Keratinocyte (primary cell): ENCODE data around the gene FAM78A. TPM values are rescaled to one million over a fixed set of nuclear protein-coding genes. Genes with fewer than 3 reads are reported as not detected.

ENCODE experiments used
- DNase-seq: peaks from one replicate; pipeline ENCODE4 v3.0.0-alpha.2; 2011; ENCODE audit warnings: low read depth, missing footprints, low spot score
- FAIRE-seq: peaks from 2 replicates; lab custom pipeline; 2011; peaks lifted over from hg19 to GRCh38; lab: Jason Lieb, UNC
- H2AFZ ChIP-seq: 2 replicates; pipeline ENCODE4 v1.6.0; 2012; ENCODE audit warnings: low read length, control low read depth, inconsistent platforms; ENCODE audit not compliant: control insufficient read depth
- H3K27ac ChIP-seq: 2 replicates; pipeline ENCODE4 v1.5.1; 2011; ENCODE audit warnings: low read length; ENCODE audit not compliant: control insufficient read depth, insufficient read depth
- H3K27me3 ChIP-seq: 3 replicates; pipeline ENCODE4 v1.6.0; 2011; ENCODE audit warnings: low read length; ENCODE audit not compliant: control insufficient read depth, insufficient read depth; ENCODE audit errors: extremely low read depth
- H3K36me3 ChIP-seq, 2 experiments: 2 replicates in 1 of 2; 3 replicates in 1 of 2; pipeline ENCODE4 v1.5.1; 2011; ENCODE audit warnings: low read length in 2 of 2, mild to moderate bottlenecking in 1 of 2; ENCODE audit not compliant: control insufficient read depth in 2 of 2, insufficient read depth in 2 of 2; ENCODE audit errors: extremely low read depth in 1 of 2
- H3K4me1 ChIP-seq: 3 replicates; pipeline ENCODE4 v1.5.1; 2011; ENCODE audit warnings: low read length; ENCODE audit not compliant: control insufficient read depth, insufficient read depth; ENCODE audit errors: extremely low read depth
- H3K4me2 ChIP-seq: 3 replicates; pipeline ENCODE4 v1.6.0; 2011; ENCODE audit warnings: low read depth, low read length; ENCODE audit not compliant: control insufficient read depth, insufficient read depth; ENCODE audit errors: extremely low read depth
- H3K4me3 ChIP-seq, 3 experiments: fragments of 200-600 bp in 1 of 3; sonication (generic) in 1 of 3; 2 replicates in 2 of 3; 3 replicates in 1 of 3; pipeline ENCODE4 v1.5.1; 2011 to 2016; ENCODE audit warnings: low read length in 3 of 3, mild to moderate bottlenecking in 3 of 3, control low read depth in 2 of 3, inconsistent platforms in 1 of 3, low read depth in 1 of 3, mixed read lengths in 1 of 3, mixed run types in 1 of 3, moderate library complexity in 1 of 3; ENCODE audit not compliant: control insufficient read depth in 2 of 3, insufficient read depth in 2 of 3; ENCODE audit errors: extremely low read depth in 1 of 3
- H3K79me2 ChIP-seq: 2 replicates; pipeline ENCODE4 v1.6.0; 2012; ENCODE audit warnings: low read length; ENCODE audit not compliant: control insufficient read depth, insufficient read depth
- H3K9ac ChIP-seq: 3 replicates; pipeline ENCODE4 v1.6.0; 2011; ENCODE audit warnings: low read length; ENCODE audit not compliant: control insufficient read depth, insufficient read depth; ENCODE audit errors: extremely low read depth
- H3K9me1 ChIP-seq: 3 replicates; pipeline ENCODE4 v1.6.0; 2011; ENCODE audit warnings: low read length; ENCODE audit not compliant: control insufficient read depth, insufficient read depth; ENCODE audit errors: extremely low read depth
- H3K9me3 ChIP-seq: 2 replicates; pipeline ENCODE4 v1.5.1; 2012; ENCODE audit warnings: low read depth, low read length; ENCODE audit not compliant: control insufficient read depth
- H4K20me1 ChIP-seq: 3 replicates; pipeline ENCODE4 v1.6.0; 2011; ENCODE audit warnings: low read length; ENCODE audit not compliant: control insufficient read depth, insufficient read depth; ENCODE audit errors: extremely low read depth
- CTCF ChIP-seq, 3 experiments: IDR thresholded peaks in 1 of 3; conservative IDR thresholded peaks in 1 of 3; optimal IDR thresholded peaks in 1 of 3; 2 replicates in 2 of 3; 3 replicates in 1 of 3; pipeline versions ENCODE3 to v1.5.1; 2011; ENCODE audit warnings: low read length in 3 of 3, mild to moderate bottlenecking in 3 of 3, moderate library complexity in 2 of 3, control low read depth in 1 of 3, inconsistent platforms in 1 of 3; ENCODE audit not compliant: insufficient read depth in 2 of 3; ENCODE audit errors: extremely low read depth in 1 of 3
- EZH2 ChIP-seq: IDR thresholded peaks from one replicate; pipeline ENCODE4 v1.6.1; 2012; ENCODE audit warnings: inconsistent platforms, mild to moderate bottlenecking, low read length, moderate library complexity
- dilution Hi-C: fragments of 300-500 bp; cut with MboI; formaldehyde crosslinking; loops from one replicate; pipeline ENCODE4 v1.7.0; 2020; ENCODE audit warnings: low sequenced_read_pairs; ENCODE audit not compliant: extremely low pct_ligation_motif_present
- polyA plus RNA-seq, 5 experiments: library from polyadenylated mRNA; depleted of rRNA in 3 of 5; stranded (reverse) in 3 of 5; stranded (forward) in 1 of 5; unstranded in 1 of 5; fragments of >200 nt; gene quantifications; 1 replicate in 1 of 5; 2 replicates in 3 of 5; 3 replicates in 1 of 5; pipeline versions ENCODE4 v1.2.1 to v1.2.3, GENCODE V29; 2011 to 2012; ENCODE audit warnings: missing spikeins in 2 of 5, low read depth in 1 of 5, low replicate concordance in 1 of 5

Gene FAM78A
- polyA plus RNA-seq, 1 donor (not counting 4 experiments of a cell fraction or from before 2014, with no cell fraction given): 0.25 TPM

GRCh38 chr9:131312822-131313770 lies 36.8 kb upstream of the FAM78A start:
- H3K9me3 ChIP-seq: no peaks in the 10 kb centered on the region
- no peak overlapping the region for H3K4me3 ChIP-seq
- TF ChIP-seq CTCF (optimal IDR thresholded peaks at IDR 0.05 in 1 of 3, IDR thresholded peaks at IDR 0.05 in 1 of 3, conservative IDR thresholded peaks at IDR 0.05 in 1 of 3; ENCODE audit: extremely low read depth in 1 of 3, insufficient read depth in 2 of 3, low read length in 3 of 3) (no peak), EZH2 (no peak)
- H3K4me1 ChIP-seq: no peaks in the 10 kb centered on the region
- no peaks in the 10 kb centered on the region for H3K36me3 ChIP-seq
- no peak overlapping the region for H3K9ac ChIP-seq
- dilution Hi-C loops: no loop called here
- H3K27me3 ChIP-seq: peaks cover 6% of the 10 kb centered on the region
- no peaks in the 10 kb centered on the region for H3K9me1 ChIP-seq
- H2AFZ ChIP-seq: no peak overlapping the region
- FAIRE-seq (no peak), DNase-seq (no peak)
- no peak overlapping the region for H3K27ac ChIP-seq
- H4K20me1 ChIP-seq: no peaks in the 10 kb centered on the region
- H3K79me2 ChIP-seq: no peaks in the 10 kb centered on the region
- H3K4me2 ChIP-seq: no peak overlapping the region

GRCh38 chr9:131312246-131312645 lies 35.9 kb upstream of the FAM78A start:
- no peak for FAIRE-seq
- no peaks in the 10 kb centered on the region for H3K9me3 ChIP-seq
- TF ChIP-seq CTCF (optimal IDR thresholded peaks at IDR 0.05 in 1 of 3, IDR thresholded peaks at IDR 0.05 in 1 of 3, conservative IDR thresholded peaks at IDR 0.05 in 1 of 3; ENCODE audit: extremely low read depth in 1 of 3, insufficient read depth in 2 of 3, low read length in 3 of 3) (no peak), EZH2 (no peak)
- no peak overlapping the region for H2AFZ ChIP-seq
- no peak for DNase-seq
- no peaks in the 10 kb centered on the region for H3K4me1 ChIP-seq
- peaks cover 6% of the 10 kb centered on the region for H3K27me3 ChIP-seq
- no peaks in the 10 kb centered on the region for H3K9me1 ChIP-seq
- dilution Hi-C loops: no loop called here
- no peaks in the 10 kb centered on the region for H3K36me3 ChIP-seq
- H3K9ac ChIP-seq: no peak overlapping the region
- H3K4me2 ChIP-seq: no peak overlapping the region
- no peaks in the 10 kb centered on the region for H4K20me1 ChIP-seq
- H3K79me2 ChIP-seq: no peaks in the 10 kb centered on the region
- H3K27ac ChIP-seq: no peak overlapping the region
- H3K4me3 ChIP-seq: no peak overlapping the region
